H54 (cell line): ENCODE data around the gene WNT7A.

ENCODE experiments used
- DNase-seq: peaks from one replicate; pipeline ENCODE4 v3.0.0; 2011; ENCODE audit warnings: low spot score, mixed read lengths; ENCODE audit not compliant: insufficient read length
- FAIRE-seq: peaks from 3 replicates; lab custom pipeline; 2011; peaks lifted over from hg19 to GRCh38; lab: Jason Lieb, UNC
- POLR2A ChIP-seq: IDR thresholded peaks from 2 replicates; pipeline ENCODE4 v1.6.1; 2011; ENCODE audit warnings: low read depth, mild to moderate bottlenecking, low read length

WNT7A gene

DNA sequence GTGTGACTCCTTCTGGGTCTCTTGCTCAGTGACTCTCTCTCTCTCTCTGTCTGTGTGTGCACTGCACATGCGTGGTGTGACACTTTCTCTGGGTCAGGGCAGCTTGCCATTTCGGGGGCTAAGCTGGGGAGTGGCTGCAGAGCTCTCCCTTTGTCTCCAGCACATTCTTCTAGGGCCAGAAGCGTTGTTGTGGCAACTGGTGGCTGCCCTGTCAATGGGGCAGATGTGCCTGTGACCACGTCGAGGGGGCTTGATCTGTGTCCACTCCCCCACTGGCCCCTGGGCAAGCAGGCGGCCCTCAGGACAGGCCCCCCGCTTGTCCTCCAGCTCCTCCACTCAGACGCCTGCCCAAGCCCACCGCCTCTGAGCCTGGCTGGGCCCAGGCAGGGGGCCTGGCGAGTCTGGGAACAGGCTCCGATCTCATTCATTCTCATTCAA is 67.8 kb downstream of the WNT7A start:
- DNase-seq (no peak), FAIRE-seq (no peak)
- TF ChIP-seq POLR2A: no peak

DNA sequence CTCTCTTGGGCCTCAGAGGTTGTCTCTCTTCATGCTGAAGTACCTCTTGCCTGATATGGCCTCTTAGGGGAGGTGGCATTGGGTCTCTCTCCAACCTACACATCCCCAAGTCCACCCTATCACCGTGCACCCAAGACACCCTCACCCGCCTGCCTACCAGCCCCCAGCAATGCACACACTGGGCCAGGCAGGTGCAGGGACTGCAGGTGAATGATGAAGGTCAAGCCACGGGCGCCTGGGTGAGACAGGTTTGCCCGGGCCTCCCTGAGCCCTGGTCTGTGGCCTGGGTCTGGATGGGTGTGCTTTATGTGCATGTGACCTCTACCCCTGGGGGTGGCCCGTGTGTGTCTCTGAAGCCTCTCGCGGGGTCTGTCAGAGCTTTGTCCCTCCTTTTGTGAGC is 68.3 kb downstream of the WNT7A start:
- no peak for FAIRE-seq
- DNase-seq: no peak
- no peak for TF ChIP-seq POLR2A

DNA sequence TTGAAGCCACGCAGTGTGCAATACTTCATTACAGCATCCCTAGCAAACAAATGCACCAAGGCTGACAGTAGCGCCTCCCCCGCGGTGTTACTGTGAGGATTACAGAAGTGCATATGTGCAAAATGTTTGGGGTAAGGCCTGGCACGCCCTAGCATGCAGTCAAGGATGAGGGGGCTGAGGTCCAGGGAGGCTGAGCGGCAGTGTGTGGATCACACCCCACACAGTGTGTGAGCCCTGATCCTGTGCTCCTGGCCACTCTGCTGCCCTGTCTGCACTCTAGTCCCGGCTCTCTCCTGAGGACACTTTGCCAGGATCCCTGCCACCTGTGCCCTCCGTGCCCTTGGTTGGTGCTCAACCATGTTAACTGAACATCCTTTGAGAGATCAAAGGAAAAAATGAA is 71.3 kb downstream of the WNT7A start:
- DNase-seq (no peak), FAIRE-seq (no peak)
- no peak for TF ChIP-seq POLR2A

DNA sequence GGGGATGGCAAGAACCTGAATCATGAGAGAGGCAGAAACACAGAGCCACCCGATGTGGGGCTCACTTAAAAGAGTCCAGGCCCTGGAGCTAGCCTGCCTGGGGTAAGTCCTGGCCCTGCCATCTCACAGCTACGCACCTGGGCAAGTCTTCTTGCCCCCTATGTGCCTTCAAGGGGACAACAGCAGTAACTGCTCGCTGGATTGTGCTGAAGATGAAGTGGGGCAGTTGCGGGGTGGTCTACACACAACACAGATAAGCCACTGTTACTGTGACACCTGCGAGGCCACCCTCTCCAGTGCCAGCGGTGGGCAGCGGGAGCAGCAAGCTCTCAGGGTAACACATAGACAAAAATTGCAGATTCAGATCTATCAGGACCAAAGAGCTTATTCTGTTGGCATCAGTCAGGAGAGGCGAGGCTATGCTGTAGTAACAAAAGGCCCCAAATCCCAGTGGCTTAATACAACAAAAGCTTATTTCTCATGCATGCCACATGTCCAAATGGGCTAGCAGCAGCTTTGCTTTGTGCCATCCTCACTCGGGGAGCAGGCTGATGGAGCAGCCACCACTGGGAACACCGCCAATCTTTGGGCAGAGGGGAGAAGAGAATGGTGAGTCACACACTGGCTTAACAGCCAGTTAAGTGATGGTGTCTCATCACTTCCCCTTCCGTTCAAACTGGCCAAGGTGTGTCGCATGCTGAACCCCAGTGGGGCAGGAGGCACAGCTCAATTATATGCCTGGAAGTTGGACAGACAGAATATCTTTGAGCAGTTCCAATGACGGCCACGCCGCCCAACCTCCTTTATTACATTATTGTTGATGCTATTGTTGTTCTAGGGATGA is 78.3 kb downstream of the WNT7A start:
- FAIRE-seq (no peak), DNase-seq (peak; percentile 49)
- TF ChIP-seq POLR2A: no peak

DNA sequence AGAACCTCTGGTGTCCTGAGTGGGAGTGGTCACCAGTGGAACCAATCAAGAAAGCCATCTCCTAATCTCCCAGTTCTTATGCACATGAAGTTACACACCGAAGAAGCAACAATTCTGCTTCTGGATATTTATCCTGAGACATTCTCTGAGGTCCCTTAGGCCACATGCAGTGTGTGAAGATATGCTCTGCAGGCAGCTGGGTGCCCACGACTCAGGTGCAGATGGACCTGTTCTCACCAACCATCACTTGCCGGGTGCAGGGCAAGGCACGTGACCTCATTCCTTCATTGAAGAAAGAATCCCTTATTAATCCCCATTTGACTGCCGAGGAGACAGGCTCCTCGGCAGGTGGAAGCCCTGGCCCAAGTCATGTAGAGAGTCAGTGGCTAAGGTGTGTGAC is 79.8 kb downstream of the WNT7A start:
- TF ChIP-seq POLR2A: no peak
- FAIRE-seq: no peak

DNA sequence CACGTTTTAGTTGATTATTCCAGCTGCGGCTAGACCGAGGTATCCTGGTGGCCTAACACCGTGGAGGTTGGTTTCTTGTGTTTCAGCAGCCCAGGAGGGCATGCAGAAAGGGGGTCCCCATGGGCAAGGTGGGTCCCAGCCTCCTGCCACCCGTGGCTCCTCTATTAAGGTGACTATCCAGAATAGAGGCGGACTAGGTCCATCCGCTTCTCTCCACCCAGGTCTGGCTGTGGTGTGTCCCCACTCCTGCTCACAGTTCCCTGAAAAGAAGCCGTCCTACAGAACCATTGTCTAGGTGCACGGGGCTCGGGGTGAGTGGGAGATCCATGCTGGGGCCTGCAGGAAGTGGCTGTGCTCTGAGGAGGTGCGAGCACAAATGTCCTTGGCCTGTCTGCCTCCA is 81.5 kb downstream of the WNT7A start:
- no peak for TF ChIP-seq POLR2A
- DNase-seq (no peak), FAIRE-seq (no peak)

More for the DNA sequence above, 79.8 kb downstream of the WNT7A start:
- no peak for DNase-seq

DNA sequence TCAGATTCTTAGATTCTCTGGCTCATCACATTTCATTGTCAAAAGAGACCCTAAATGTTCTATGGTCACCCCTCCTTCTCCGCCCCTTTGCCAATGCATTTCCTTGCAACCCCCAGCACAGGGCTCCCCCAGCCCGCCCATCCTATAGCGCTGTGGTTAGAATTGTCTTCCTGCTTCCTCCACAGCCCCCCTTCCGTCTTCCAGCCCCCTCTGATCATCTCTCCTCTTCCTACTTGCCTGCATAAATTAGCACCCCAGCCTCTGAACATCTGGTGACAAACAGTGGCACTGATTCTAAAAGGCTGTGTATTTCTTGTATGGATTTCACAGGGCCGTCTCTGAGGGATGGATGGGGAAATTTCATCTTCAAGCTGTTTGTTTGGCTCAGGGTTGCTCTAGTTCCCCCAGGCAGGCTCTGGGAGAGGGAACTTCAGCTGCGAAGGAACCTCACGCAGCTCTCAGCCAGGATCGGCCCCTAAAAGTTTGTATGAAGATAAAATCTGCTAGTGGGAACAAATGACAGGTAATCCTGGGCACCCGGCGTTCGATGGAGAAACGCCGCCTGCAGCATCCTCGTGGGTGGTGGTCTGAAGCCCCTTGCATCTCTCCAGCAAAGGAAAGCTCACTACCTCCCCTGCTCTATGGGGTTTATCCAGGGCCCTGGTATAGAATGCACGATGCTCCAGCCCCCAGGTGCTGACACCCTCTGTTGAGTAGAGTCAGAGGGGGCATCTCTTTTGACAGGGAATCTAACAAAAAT is 83.0 kb downstream of the WNT7A start:
- TF ChIP-seq POLR2A: no peak
- DNase-seq (no peak), FAIRE-seq (no peak)

DNA sequence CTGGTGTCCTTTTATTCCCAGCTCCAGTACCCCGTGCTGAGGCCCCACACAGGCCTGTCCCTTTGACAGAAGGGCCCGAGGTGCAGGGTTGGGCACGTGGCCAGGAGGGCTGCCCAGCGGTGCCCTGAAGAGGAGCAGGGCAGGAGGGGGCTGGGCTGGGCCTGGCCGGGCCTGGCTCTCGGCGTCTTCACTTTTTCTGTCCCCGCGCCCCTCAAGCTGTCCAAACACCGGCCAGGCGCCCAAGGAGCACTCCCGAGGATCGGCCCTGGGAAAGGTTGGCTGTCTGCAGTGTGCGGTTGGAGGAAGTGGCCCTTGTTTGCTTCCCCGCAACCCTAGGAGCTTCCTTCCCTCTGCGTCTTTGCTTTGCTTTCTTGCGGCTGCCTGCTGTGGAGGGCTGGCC is 84.1 kb downstream of the WNT7A start:
- FAIRE-seq (no peak), DNase-seq (no peak)
- TF ChIP-seq POLR2A: no peak

DNA sequence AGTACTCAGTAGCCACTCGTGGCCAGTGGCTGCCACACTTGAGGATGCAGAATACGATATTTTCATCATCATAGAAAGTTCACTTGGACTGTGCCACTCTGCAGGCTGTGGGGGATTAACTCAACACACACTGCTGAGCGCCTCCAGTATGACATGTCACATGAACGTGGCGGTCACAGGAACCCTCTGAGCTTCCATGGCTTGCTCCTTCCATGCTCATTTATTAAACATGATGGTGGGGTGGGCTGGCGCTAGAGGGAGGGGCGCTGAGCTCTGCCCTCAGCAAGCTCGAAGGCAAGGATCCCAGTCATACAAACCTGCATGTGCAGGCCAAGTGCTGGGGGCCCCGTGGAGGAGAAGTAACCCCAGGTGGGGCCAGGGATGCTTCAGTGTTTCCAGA is 85.5 kb downstream of the WNT7A start:
- TF ChIP-seq POLR2A: no peak
- no peak for DNase-seq
- FAIRE-seq: no peak

DNA sequence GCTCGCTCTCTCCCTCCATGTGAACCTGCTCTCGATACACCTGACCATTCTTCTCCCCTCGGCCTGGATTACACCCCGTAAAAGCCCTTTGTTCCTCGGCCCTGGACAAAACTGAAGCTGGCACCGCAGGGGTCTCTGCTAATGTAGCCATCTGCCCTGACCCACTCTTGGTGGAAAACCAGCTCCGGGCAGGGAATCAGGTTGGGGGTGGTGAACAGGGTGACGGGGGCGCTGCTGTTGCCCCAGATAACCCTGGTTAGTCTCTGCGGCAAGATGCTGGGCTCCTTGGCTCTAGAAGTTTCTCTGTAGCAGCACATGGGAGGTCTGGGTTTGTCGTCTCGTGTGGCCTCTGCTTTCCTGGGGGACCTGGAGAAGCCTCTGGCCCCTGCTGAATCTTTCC is 86.4 kb downstream of the WNT7A start:
- DNase-seq (no peak), FAIRE-seq (no peak)
- no peak for TF ChIP-seq POLR2A

DNA sequence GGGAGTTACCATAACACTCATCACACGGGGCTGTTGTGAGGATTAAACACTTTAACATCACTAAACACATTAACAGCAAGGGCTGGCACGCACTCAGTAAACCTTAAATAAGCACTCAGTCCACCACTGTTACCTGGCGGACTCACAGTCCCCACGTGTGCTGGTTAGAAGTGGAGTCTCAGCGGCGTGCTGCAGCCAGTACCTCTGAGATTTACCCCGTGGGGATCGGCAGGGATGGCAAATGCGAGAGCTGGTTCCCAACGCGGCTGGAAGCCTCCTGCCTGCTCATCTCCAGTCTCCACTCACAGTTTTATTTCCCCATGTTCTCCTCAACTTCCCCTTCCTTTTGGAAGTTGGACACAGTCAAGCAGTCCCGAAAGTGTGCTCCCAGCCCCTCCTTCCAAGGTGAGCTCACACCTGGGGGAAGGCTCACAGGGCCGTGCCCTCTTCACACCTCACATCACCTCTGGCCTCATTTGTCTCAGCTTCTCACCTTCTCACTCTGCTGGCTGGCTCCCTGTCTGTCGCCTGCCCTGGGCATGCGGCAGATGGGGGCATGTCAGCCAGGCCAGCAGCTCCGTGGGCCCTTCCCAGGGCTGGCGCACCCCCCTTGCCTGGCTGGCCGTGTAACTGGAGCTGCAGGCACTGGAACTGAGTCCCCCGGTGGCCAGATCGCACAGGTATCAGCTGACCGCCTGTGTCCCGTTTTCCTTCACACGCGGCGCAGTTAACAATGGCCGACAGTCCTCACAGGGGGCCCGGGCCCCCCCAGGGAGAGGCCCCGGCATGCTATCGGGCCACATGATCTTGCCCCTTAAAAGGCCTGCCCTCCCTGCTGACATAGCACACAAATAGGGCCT is 87.1 kb downstream of the WNT7A start:
- DNase-seq (no peak), FAIRE-seq (no peak)
- no peak for TF ChIP-seq POLR2A

DNA sequence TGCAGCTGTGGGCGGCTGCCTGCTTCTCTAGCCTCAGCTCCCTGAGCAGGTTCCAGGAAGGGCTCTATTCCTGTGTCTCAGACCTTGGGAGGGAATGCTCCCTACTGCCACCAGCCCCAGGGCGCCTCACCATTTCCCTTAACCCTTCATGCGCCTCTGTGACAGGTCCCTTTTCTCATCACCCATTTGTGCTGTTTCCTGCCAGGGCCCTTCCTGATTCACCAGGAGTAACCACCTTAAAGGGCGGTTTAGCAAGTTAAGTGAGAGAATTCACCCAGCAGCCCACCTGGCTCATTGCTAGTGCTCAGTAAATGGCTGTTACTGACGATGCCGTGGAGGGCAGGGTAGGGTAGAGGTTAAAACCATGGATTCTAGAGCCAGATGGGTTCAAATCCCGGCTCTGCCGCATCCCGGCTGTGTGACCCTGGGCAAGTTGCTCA is 87.8 kb downstream of the WNT7A start:
- TF ChIP-seq POLR2A: no peak
- no peak for FAIRE-seq
- no peak for DNase-seq

DNA sequence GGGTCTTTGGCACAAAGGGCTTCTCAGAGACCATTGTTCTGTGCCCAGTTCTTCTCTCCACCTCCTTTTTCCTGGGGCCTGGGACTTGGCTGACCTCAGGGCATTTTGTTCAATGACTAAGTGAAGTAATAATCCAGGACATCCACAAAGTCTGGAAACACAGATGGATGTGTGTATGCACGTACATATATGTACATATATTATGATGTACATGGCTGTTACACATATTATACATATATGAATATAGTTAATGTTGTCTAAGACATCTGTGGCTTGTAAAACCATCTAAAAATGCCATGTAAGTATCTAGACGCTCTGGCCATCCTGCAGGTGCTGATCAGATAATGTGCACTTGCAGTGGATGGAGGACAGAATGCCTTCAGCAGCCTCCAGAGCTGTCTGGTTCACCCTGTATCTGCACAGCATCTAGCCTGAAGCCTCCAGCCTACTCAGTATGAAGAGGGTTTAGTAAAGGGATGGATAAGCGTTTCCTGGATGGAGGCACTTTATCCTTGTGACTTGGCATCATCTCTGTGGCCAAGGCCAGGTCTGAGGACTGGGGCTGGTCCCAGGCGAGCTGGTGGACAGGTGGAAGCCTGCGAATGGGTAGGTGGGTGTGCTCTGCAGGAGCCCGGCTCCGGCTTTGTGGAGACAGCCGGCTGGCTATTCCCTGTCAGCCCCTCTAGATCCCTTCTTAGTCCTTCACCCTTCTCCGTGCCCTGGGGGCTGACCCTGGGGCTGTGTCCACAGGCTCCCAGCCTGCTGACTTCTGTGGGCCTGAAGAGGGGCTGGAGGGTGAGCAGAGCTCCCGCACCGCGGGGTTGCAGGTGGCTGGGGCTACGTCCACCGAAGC is 88.4 kb downstream of the WNT7A start:
- FAIRE-seq (no peak), DNase-seq (no peak)
- TF ChIP-seq POLR2A: no peak
